Upper lobe of right lung (tissue), 1 donor: Measurements from ENCODE around the gene RETREG3. TPM values are rescaled to one million over a fixed set of nuclear protein-coding genes. Genes with fewer than 3 reads are reported as not detected.

Experiments used
- ATAC-seq: fragments of 200-7000 bp; cut with Tn5 transposase; one replicate; pipeline ENCODE4 v1.9.1; 2020; ENCODE audit warnings: mild to moderate bottlenecking, moderate library complexity
- DNase-seq: peaks from one replicate; pipeline ENCODE4 v3.0.0-alpha.2; 2020
- H3K27ac ChIP-seq: fragments of 200-600 bp; one replicate; pipeline ENCODE4 v1.8.0; 2022
- H3K27me3 ChIP-seq: fragments of 200-600 bp; one replicate; pipeline ENCODE4 v1.8.0; 2022; ENCODE audit warnings: mild to moderate bottlenecking
- H3K36me3 ChIP-seq: fragments of 200-600 bp; one replicate; pipeline ENCODE4 v1.8.0; 2022
- H3K4me1 ChIP-seq: fragments of 200-600 bp; one replicate; pipeline ENCODE4 v1.8.0; 2022
- H3K4me3 ChIP-seq: fragments of 200-600 bp; one replicate; pipeline ENCODE4 v1.8.0; 2022; ENCODE audit warnings: mild to moderate bottlenecking
- H3K9me3 ChIP-seq: fragments of 200-600 bp; one replicate; pipeline ENCODE4 v1.8.0; 2022
- intact Hi-C: fragments of 100-400 bp; cut with DNase I; formaldehyde crosslinking; loops from one replicate; pipeline ENCODE4 v1.11.0; 2022
- total RNA-seq: library from RNA; stranded (reverse); fragmentation: NEBNext Ultra II Directional; extraction: Animal tissue kit (Norgen Biotek cat#: 25700); gene quantifications from one replicate; pipeline ENCODE4 v1.2.1, GENCODE V29; 2021
- TF ChIP-seq, protein P1 (sequence below): fragments of 200-600 bp; IDR thresholded peaks from one replicate; pipeline ENCODE4 v1.8.0; 2022; ENCODE audit warnings: antibody characterized with exemption
- donor health status: DM: no; HTN: yes; CAD: no; lungs with severe emphysema.

Gene RETREG3
- total RNA-seq, 1 donor from 2014 or later: 68.6 TPM

DNA sequence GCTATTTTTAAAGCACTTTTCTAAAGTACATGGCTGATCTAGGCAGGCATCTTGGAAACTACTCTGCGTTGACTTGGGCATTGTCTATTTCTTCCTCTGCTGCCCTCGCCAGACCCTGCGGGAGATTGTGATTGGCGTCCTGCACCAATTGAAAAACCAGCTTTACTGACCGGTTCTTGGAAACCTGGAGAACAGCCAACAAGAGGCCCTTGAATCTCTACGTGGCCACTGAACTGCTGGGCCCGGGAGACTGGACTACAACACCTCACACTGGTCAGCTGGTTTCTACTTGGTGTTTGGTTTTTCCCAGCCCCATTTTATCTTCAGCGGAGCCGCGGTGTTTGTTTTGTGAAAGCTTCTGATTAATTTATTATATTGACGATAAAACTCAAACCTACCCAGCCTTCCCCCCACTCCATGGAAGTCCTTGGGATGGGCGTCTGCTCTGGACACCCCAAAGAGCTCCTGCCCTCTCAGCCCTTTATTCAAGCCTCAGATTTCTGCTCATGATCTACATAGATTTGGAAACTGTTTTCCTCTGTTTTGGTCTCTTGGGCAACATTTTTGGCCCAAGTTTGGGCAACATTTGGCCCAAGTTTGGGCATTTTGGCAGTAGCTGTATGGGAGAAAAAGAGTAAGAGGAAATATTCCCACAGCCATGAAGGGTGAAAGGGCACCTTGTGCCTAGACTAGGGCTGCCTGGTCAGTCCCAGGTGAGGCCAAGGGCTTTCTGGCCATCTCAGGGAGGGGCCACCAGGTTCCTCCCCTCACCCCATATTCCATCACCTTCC, 37.5 kb downstream of the RETREG3 start:
- no peaks in the 10 kb centered on the region for H3K9me3 ChIP-seq
- H3K4me3 ChIP-seq: no peak overlapping the region
- H3K27ac ChIP-seq: peak overlapping the region; percentile 24
- peaks cover 23% of the 10 kb centered on the region for H3K4me1 ChIP-seq
- H3K36me3 ChIP-seq: peaks cover 71% of the 10 kb centered on the region
- ATAC-seq (no peak), DNase-seq (peak; percentile 68)
- no peaks in the 10 kb centered on the region for H3K27me3 ChIP-seq
- TF ChIP-seq, protein P1, sequence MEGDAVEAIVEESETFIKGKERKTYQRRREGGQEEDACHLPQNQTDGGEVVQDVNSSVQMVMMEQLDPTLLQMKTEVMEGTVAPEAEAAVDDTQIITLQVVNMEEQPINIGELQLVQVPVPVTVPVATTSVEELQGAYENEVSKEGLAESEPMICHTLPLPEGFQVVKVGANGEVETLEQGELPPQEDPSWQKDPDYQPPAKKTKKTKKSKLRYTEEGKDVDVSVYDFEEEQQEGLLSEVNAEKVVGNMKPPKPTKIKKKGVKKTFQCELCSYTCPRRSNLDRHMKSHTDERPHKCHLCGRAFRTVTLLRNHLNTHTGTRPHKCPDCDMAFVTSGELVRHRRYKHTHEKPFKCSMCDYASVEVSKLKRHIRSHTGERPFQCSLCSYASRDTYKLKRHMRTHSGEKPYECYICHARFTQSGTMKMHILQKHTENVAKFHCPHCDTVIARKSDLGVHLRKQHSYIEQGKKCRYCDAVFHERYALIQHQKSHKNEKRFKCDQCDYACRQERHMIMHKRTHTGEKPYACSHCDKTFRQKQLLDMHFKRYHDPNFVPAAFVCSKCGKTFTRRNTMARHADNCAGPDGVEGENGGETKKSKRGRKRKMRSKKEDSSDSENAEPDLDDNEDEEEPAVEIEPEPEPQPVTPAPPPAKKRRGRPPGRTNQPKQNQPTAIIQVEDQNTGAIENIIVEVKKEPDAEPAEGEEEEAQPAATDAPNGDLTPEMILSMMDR: no peak
- intact Hi-C loops: no loop called here

DNA sequence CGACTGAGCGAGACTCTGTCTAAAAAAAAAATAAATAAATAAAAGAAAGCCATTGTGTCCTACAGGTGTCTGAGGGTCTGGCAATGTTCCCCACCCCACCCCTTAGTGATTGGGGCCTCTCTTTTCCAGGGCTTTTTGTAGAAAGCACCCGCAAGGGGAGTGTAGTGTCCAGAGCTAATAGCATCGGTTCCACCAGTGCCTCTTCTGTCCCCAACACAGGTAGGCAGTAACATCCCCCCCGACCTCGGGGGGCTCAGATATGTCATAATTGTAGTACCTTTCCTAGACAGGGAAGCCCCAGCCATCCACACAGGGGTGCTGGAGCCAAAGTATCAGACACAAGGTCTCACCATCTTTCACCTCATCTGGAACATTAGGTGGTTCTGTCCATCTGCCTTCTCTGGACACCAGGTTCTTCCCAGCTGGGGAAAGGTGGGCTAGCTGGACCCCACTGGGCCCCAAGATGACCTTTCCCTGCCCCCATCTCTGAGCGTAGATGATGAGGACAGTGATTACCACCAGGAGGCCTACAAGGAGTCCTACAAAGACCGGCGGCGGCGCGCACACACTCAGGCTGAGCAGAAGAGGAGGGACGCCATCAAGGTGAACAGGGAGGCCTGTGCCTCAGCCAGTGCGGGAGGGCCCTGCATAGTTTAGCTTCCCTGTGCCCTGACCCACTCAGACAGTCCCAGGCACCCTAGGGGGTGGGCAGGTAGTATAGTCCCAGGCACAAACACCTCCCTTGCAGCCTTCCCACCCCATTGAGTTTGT, 40.6 kb downstream of the RETREG3 start:
- intact Hi-C loops: no loop called here
- peak overlapping the region; percentile 97 for H3K4me3 ChIP-seq
- H3K36me3 ChIP-seq: peaks cover 75% of the 10 kb centered on the region
- no peaks in the 10 kb centered on the region for H3K27me3 ChIP-seq
- H3K9me3 ChIP-seq: no peaks in the 10 kb centered on the region
- DNase-seq: peak; percentile 61
- TF ChIP-seq, protein P1: no peak
- peak overlapping the region; percentile 97 for H3K27ac ChIP-seq
- H3K4me1 ChIP-seq: peaks cover 42% of the 10 kb centered on the region
- no peak for ATAC-seq

DNA sequence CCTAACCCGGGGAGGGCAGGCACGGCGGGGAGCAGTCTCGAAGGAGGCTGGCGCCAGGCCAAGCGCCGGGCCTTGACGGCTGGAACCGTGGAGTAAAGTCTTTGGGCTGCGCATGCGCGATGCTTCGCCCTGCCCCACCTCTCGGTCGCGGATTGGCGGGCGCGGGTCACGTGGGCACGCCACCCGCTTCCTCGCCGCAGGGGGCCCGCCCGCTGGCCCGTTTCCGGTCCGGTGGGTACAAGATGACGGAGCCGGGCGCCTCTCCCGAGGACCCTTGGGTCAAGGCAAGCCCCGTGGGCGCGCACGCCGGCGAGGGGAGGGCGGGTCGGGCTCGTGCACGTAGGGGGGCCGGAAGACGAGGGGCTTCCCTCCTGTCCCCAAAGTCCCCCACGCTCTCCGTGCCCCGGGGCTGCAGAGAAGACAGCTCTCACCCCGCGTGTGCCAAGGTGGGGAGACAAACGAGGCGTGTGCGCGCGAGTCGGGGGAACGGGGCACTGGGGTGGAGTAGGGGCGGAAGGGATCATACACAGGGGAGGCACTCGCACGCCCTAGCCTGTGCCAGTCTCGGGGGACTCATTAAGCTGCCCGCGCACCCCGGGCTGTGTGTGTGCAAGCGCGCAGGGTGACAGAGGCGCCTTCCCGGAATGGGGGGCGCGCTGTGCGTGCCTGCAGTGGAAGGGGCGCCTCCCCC, 42.1 kb downstream of the RETREG3 start, which contains the start of gene MLX:
TSS of gene MLX (plus strand) at position 218 of the 691 bp plus-strand sequence. CDS start at position 243, 25 bp downstream.
- ATAC-seq (peak; percentile 84), DNase-seq (peak; percentile 98)
- TF ChIP-seq, protein P1: no peak
- Histone ChIP-seq H3K4me3 (peak within 1 kb of the TSS; percentile 97), H3K27me3 (no peaks in the 10 kb centered on the region), H3K9me3 (no peaks in the 10 kb centered on the region), H3K36me3 (peaks cover 60% of the 10 kb centered on the region), H3K27ac (peak within 1 kb of the TSS; percentile 97), H3K4me1 (peaks cover 52% of the 10 kb centered on the region)
- intact Hi-C loops: no loop called here

DNA sequence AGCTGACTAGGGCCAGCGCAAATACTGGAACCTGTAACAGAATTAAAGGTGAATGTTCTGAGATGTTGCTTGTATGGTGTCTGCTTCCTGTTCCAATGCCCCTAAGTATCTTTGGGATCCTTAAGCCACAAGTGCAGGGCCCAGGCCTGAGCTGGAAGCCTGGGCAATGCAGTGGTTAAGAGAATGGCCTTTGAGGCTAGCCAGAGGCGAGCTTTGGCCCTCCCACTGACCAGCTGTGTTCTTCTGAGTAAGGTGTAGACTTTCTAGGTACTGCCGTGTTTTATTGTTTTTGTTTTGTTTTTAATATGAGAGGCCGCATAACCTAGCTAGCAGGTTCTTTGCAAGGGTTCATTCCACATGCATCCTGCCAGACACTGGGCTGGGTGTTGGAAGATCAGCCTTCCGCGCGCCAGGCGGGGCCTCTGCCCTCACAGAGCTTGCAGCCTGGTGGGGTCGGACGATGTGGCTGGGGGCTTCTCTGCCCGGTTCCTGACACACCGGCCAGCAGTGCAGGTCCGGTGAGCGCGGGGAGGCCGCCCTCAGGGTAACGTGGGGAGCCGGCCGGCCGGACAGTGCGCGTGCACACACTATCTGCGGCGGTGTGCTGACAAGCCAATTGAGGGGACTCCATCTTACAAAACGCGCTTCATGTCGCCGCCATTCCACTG, 42.8 kb downstream of the RETREG3 start:
- H3K4me3 ChIP-seq: peak overlapping the region; percentile 97
- no peak for ATAC-seq
- peak overlapping the region; percentile 97 for H3K27ac ChIP-seq
- TF ChIP-seq, protein P1: no peak
- DNase-seq: no peak
- H3K27me3 ChIP-seq: no peaks in the 10 kb centered on the region
- H3K4me1 ChIP-seq: peaks cover 51% of the 10 kb centered on the region
- intact Hi-C loops: no loop called here
- no peaks in the 10 kb centered on the region for H3K9me3 ChIP-seq
- H3K36me3 ChIP-seq: peaks cover 53% of the 10 kb centered on the region
